ENCODE results near the gene CDH26.
A peak's percentile ranks its signal among the peaks of the same experiment; 100 is the strongest.

Gene CDH26

GRCh38 chr20:59985164-59985563 lies 26.9 kb downstream of the CDH26 start:
- no peak for DNase-seq (ENCODE audit: low read depth)

- DNase-seq (ENCODE audit: low read depth), result no peak
These were observed 27.6 kb downstream of the CDH26 start for GRCh38 chr20:59985864-59986263.

DNA sequence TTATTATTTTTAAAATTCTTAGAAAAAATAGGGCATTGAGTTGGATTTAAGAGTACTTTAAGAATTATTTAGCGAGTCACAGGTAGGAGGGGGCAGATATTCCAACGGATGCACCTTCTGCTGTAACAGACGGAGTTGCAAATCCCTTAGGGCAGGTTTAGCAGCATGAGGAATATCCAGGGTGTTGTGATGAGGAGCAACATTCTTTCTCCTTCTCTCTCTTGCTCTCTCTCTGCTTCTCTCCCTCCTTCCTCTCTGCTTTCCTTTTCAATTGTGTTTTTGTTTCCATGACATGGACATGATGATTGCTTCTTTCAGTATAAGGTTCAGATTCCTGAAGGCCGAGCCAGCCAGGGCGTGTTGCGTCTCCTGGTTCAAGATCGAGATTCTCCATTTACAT lies 28.9 kb downstream of the CDH26 start:
- DNase-seq (ENCODE audit: low read depth), result no peak

DNA sequence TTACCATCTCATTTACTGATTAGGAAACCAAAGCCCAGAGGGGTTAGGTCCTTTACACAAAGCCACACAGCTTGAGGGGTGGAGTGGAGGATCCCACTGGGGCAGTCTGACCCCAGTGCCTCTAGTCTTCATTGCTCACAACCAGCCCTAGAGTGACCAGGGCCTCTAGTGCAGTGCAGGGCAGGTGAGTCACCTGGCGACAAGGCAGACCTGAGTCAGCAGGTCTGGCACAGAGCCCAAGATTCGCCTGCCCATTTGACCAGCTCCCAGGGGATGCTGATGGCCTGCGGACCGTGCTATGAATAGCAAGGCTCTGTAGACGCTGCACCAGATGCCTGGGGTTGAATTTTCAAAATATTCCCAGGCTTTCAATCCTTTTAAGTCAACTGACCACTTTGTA lies 29.9 kb downstream of the CDH26 start:
- DNase-seq (ENCODE audit: low read depth), result peak; percentile 2

GRCh38 chr20:59992526-59993084 lies 34.4 kb downstream of the CDH26 start:
- peak; percentile 9 for DNase-seq (ENCODE audit: low read depth)

DNA sequence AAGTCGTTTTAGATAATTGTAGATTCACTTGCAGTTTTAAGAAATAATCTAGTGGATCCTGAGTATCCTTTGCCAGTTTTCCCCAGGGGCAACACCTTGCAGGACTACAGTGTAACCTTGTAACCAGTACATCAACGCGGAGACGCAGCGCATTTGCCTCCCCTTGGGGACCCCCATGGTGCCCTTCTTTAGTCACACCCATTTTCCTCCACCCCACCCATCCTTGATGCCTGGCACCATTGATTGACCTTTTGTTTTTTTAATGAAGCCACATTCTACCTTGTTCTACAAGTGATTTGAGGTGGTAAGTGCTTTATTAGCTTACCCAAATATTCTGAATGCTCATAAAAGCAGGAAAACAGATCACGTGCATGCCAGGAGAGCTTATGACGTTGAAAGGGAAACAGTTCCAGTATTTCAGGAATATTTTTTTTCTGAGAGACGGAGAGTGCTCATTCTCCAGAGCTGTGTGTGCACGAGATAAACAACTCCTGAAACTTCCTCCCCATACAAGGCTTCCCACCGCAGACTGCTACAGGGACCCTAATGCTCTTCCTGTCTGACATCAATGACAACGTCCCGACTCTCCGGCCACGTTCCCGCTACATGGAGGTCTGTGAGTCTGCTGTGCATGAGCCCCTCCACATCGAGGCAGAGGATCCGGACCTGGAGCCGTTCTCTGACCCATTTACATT lies 35.7 kb downstream of the CDH26 start:
- no peak for DNase-seq (ENCODE audit: low read depth)

- peak; percentile 18 for DNase-seq (ENCODE audit: low read depth)
These were observed 36.5 kb downstream of the CDH26 start for GRCh38 chr20:59994697-59995122.

GRCh38 chr20:59996108-59996507 lies 37.9 kb downstream of the CDH26 start:
- no peak for DNase-seq (ENCODE audit: low read depth)

- DNase-seq (ENCODE audit: low read depth), result no peak
These were observed 39.7 kb downstream of the CDH26 start for GRCh38 chr20:59997896-59998295.

- DNase-seq (ENCODE audit: low read depth), result no peak
These were observed 41.3 kb downstream of the CDH26 start for GRCh38 chr20:59999502-59999901.

GRCh38 chr20:60000271-60001042 lies 42.2 kb downstream of the CDH26 start:
- DNase-seq (ENCODE audit: low read depth), result no peak

GRCh38 chr20:60001108-60001507 lies 42.9 kb downstream of the CDH26 start:
- peak; percentile 20 for DNase-seq (ENCODE audit: low read depth)

- no peak for DNase-seq (ENCODE audit: low read depth)
These were observed 45.6 kb downstream of the CDH26 start for GRCh38 chr20:60003776-60004175.

DNA sequence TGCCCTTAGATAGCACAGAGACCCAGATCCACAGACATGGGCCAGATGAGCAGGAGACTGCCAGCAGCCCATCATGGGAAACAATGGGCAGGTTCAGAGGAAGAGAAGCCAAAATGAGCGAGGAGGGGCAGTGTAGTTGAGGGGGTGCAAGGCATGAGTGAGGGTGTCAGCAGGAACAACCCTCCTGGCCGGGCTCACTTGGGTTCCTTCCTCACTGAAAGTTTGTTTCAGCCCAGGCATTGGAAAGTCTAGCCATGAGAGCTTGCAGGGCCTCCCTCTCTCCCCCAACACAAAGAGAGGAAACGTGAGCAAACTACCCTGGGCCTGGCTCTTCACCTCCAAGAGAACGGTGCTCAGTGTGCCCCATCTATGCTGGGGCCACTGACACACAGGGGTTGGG lies 48.0 kb downstream of the CDH26 start:
- DNase-seq (ENCODE audit: low read depth), result no peak

DNA sequence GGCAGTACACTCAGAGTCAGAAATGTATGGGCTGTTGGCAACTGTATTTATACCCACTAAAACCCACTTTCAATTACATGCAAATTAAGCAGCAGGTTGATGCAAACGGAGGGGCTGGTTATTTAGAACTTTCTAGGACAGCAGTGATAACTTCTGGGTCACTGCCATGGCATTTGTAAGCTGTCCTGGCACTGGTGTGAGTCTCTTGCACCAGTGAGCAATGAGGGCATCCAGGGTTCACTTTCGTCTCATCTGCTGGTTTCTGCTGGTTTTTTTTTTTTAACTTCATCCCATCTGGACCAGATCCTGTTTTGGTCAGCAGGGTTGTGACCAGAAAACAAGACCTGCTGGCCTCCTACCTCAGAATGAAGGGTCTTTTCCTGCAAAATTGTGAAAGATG lies 49.2 kb downstream of the CDH26 start:
- DNase-seq (ENCODE audit: low read depth), result no peak

GRCh38 chr20:60008130-60008808 lies 50.0 kb downstream of the CDH26 start:
- DNase-seq (ENCODE audit: low read depth), result no peak

DNA sequence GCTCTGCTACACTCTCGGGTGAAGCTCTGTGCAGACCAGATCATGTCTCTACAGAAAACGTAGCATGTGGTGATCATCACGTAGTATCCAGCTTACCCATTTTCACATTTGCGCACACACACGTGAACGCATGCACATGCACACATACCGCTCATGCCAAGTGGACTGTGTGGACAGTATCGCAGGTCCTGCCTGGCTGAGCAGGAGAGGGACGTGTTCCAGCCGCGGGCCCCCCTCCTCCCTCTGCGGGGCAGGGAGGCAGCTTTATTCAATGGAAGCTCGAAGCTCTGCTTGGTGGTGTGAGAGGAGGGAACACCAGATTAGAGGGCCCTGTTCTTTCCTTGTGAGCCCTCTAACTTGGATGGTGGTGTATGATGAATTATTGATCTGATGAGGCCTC lies 51.1 kb downstream of the CDH26 start:
- no peak for DNase-seq (ENCODE audit: low read depth)

- no peak for DNase-seq (ENCODE audit: low read depth)
These were observed 51.8 kb downstream of the CDH26 start for GRCh38 chr20:60009826-60010616.

DNA sequence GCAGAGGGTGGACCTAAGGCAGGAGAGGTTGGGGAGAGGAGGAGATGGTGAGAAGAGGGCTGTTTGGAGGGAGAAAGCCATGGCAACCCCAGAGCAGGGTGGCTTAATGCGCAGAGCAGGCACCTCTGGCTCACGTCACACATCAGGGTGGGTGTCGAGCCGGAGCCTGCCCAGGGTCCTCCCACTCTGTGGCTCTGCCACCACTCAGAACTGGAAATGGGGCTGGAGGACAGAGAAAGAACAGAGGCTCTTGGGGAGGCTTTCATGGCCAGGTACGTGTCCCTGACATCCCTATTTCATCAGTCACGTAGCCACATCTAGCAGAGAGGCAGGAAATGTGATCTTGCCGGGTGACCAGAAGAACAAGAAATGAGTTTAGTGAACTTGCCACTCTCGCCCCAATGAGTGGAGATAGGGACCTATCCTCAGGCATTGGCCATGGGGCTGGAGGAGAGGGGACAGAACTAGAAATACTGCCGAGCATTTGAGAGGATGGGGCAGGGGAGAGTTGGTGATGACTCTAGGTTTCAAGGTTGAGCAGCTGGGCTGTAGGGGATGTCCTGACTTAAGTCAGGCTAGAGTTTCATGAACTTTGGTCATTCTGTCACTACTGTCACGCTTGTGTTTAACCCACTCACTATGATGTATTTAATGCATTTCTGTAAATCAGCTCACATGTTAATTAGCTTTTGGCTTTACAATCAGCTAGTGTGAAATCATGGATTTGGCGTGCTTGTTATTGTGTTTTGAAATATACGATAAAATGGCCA lies 52.7 kb downstream of the CDH26 start:
- no peak for DNase-seq (ENCODE audit: low read depth)

DNA sequence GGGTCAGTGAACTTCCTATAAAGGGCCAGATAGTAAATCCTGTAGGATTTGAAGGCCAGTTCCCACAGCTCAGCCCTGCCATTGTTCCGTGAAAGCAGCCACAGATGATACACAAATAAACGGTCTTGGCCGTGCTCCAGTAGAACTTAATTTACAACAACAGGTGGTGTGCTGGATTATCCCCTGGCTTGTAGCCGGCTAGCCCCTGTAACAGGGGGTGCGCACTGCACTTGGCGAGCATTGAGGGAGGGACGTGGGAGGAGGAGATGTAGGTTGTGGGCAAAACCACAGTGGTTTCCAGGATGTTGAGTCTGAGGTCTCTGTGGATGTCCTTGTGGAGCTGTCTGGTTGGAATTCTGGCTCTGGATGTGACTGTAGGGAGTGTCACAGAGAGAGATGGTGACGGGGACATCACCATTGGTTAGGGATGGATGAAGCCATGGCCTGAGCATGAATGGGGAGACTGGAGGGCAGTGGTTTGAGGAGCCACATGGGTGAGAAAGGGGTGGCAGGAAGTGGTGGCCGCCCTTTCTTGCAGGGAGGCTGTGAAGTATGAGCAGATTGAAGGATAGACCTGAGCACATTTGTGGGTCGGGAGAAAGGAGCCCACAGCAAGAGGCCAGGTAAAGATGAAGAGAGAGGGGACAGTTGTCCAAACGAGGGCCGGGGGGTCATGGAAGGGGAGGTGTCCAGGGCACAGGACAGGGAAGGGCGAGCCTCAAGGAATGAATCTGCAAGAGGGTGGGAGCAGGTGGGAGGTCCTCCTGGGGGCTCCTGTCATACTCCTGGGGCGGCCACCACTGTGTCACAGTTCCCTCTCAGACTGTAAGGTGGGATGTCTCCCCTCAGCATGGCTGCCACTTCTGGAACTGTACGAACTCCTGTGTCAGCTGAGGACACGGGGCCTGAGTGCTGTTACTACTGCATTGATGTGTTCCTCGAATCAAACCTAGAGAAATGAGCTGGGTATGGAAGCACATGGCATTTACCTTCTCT lies 53.6 kb downstream of the CDH26 start:
- no peak for DNase-seq (ENCODE audit: low read depth)
